Gastroesophageal sphincter (tissue), 3 donors: Measurements from ENCODE around the gene SGO2.

Experiments
- CTCF ChIP-seq, 4 experiments: fragments of 200-600 bp in 2 of 4; fragments of 450-650 bp in 2 of 4; sonication (generic) in 1 of 4; IDR thresholded peaks; one replicate each; pipeline ENCODE4 v1.5.1; 2017 to 2019; ENCODE audit warnings: antibody characterized with exemption in 4 of 4, mild to moderate bottlenecking in 2 of 4, moderate library complexity in 2 of 4
- POLR2AphosphoS5 ChIP-seq: sonication (generic); formaldehyde crosslinking; IDR thresholded peaks from one replicate; pipeline ENCODE4 v1.6.1; 2017; ENCODE audit warnings: antibody characterized with exemption

DNA sequence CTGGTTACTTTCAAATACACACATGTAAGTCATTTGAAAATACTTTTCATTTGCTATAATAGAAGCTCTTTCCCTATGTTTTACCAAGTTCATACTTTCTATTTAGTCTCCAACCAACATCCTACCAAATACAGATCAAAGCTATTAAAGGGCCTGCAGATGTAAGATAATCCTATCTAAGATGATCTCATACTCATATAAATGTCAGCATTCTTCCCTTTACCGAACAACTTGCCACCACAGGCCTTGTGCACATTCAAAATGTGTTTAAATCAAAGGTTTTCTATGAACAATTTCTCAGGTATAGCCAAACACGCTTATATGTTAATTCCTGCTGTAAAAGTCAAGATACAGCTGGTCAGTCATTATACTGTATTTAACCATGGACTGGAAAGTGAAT, 39.5 kb upstream of the SGO2 start:
- TF ChIP-seq POLR2AphosphoS5 (no peak), CTCF (IDR thresholded peaks at IDR 0.05) (no peak)
